Measurements from ENCODE around the gene SNAI3. TPM values are rescaled to one million over a fixed set of nuclear protein-coding genes. Genes with fewer than 3 reads are reported as not detected.

Gene SNAI3
- total and polyA plus RNA-seq, 2 of the 8 experiments (the other 6 are each of a cell fraction or from before 2014, with no cell fraction given) = 8.5 to 13.3 TPM

GRCh38 chr16:88651276-88651988 is 34.9 kb downstream of the SNAI3 start (continued):
- no peak for TF ChIP-seq HDAC2 (IDR thresholded peaks at IDR 0.05; ENCODE audit: borderline replicate concordance in 1 of 2, low read depth in 2 of 2, low read length in 2 of 2)
- no peak for TF ChIP-seq MAFK (IDR thresholded peaks at IDR 0.05; ENCODE audit: low read depth, low read length)
- TF ChIP-seq EGR1 (IDR thresholded peaks at IDR 0.05; ENCODE audit: borderline replicate concordance, low read depth, low read length) = no peak
- no peak for TF ChIP-seq NANOG (IDR thresholded peaks at IDR 0.05; ENCODE audit: insufficient read depth, low read depth, low read length, poor library complexity, severe bottlenecking)
- TF ChIP-seq CBX8 (IDR thresholded peaks at IDR 0.05; ENCODE audit: borderline replicate concordance, low read depth, low read length) = no peak
- TF ChIP-seq EP300 (IDR thresholded peaks at IDR 0.05; ENCODE audit: borderline replicate concordance in 1 of 2, low read depth in 2 of 2, low read length in 2 of 2) = no peak

Measured in H1 (cell line).